ENCODE data around the gene ADH6.

- TF ChIP-seq CTCF (conservative IDR thresholded peaks at IDR 0.05; ENCODE audit: low read length), result no peak
- no peak for TF ChIP-seq EZH2phosphoT487 (IDR thresholded peaks at IDR 0.05; ENCODE audit: borderline replicate concordance)
Measured at GRCh38 chr4:99235955-99236354, 16.9 kb upstream of the ADH6 start.

All from Loucy (cell line).